ENCODE measurements around the gene DMD.
"Not testable (repeated sequence)": the region's sequence is repeated elsewhere in the genome, so short reads cannot be mapped to it uniquely, and the experiment has no call there.

Gene DMD

GRCh38 chrX:31663172-31663571 is 1548.2 kb downstream of the DMD start:
- no peak for DNase-seq

- no peak for DNase-seq
Measured at GRCh38 chrX:31661280-31661810, 1550.0 kb downstream of the DMD start.

GRCh38 chrX:31658360-31658759 is 1553.0 kb downstream of the DMD start:
- peak; percentile 2 to 51 (median 31) for DNase-seq

GRCh38 chrX:31656013-31656412 is 1555.3 kb downstream of the DMD start:
- peak; percentile 1 to 29 (median 17) for DNase-seq

- DNase-seq: peak; percentile 14 to 51 (median 50)
Measured at GRCh38 chrX:31653422-31653821, 1557.9 kb downstream of the DMD start.

- DNase-seq: peak in 1 of 3 donors; percentile 27
Measured at GRCh38 chrX:31652650-31653049, 1558.7 kb downstream of the DMD start.

- DNase-seq: no peak
Measured at GRCh38 chrX:31649201-31649600, 1562.1 kb downstream of the DMD start.

GRCh38 chrX:31633349-31633748 is 1578.0 kb downstream of the DMD start:
- DNase-seq: no peak

GRCh38 chrX:31629195-31629594 is 1582.2 kb downstream of the DMD start:
- DNase-seq: no peak

GRCh38 chrX:31609130-31609529 is 1602.2 kb downstream of the DMD start:
- DNase-seq: peak in 2 of 3 donors; percentile 10 to 24

- no peak for DNase-seq
Measured at GRCh38 chrX:31608638-31609037, 1602.7 kb downstream of the DMD start.

- DNase-seq: no peak
Measured at GRCh38 chrX:31606771-31607170, 1604.6 kb downstream of the DMD start.

- no peak for DNase-seq
Measured at GRCh38 chrX:31604629-31605221, 1606.6 kb downstream of the DMD start.

GRCh38 chrX:31603411-31604120 is 1607.8 kb downstream of the DMD start:
- no peak for DNase-seq

- no peak for DNase-seq
Measured at GRCh38 chrX:31600823-31601222, 1610.5 kb downstream of the DMD start.

GRCh38 chrX:31593353-31593752 is 1618.0 kb downstream of the DMD start:
- no peak for DNase-seq

- no peak for DNase-seq
Measured at GRCh38 chrX:31591355-31591754, 1620.0 kb downstream of the DMD start.

GRCh38 chrX:31590581-31591114 is 1620.7 kb downstream of the DMD start:
- no peak for DNase-seq

GRCh38 chrX:31589503-31589902 is 1621.8 kb downstream of the DMD start:
- no peak for DNase-seq

GRCh38 chrX:31588355-31588754 is 1623.0 kb downstream of the DMD start:
- DNase-seq: no peak

GRCh38 chrX:31583892-31584291 is 1627.5 kb downstream of the DMD start:
- DNase-seq: not testable (repeated sequence)

- no peak for DNase-seq
Measured at GRCh38 chrX:31580726-31581125, 1630.6 kb downstream of the DMD start.

GRCh38 chrX:31580227-31580626 is 1631.1 kb downstream of the DMD start:
- no peak for DNase-seq

- no peak for DNase-seq
Measured at GRCh38 chrX:31572360-31572759, 1639.0 kb downstream of the DMD start.
